ENCODE results near the gene ARHGAP10.

Gene ARHGAP10

DNA sequence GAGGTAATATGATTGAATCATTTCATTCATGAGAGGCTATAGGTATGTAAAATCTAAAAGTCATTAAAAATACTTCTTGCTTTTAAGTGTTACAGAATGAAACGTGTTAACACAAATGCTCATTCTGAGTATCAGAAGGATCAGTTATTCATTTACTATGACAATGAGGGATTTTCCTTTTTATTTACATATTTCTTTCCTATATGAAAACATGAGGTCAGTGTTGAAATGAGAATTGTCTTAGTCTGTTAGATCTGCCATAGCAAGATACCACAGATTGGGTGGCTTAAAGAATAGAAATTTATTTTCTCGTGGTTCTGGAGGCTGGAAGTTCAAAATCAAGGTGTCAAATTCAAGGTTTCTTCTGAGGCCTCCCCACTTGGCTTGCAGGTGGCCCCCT is 181.2 kb downstream of the ARHGAP10 start:
- DNase-seq = no peak

DNA sequence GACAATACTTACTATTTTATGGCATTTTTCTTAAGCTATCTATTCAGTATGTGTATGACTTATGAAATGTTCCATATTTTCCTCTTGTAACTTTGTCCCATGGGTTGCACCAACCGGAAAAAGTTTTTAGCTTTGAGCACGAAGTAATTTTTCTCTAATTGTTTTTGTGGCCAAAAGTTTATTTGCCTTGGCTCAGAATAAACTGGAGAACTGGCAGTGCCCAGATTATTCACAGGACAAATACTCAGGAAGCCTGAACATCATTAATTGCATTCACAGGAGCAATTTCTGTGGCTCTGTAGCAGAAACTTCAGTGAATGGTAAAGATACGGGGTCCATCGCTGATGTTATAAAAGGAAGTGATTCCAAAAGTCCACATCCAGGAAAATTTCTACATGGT is 184.5 kb downstream of the ARHGAP10 start:
- no peak for DNase-seq

DNA sequence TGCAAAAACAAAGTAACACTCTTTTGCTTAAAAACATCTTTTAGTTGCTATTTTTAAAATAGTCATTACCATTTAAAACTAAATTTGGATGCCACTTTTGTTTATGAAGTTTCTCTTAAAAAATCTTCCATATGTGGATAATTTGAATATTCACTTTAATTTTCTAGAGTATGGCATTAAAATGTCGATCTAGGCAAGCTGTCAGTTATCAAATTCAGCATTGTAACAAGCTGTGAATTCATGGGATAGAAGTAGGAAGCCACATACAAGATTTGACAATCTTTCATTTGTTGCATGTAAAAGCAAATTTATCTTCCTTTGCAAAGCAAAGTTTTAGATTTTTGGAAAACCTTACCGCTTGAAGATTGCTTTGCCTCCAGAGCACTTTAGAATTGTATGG is 191.5 kb downstream of the ARHGAP10 start:
- no peak for DNase-seq

DNA sequence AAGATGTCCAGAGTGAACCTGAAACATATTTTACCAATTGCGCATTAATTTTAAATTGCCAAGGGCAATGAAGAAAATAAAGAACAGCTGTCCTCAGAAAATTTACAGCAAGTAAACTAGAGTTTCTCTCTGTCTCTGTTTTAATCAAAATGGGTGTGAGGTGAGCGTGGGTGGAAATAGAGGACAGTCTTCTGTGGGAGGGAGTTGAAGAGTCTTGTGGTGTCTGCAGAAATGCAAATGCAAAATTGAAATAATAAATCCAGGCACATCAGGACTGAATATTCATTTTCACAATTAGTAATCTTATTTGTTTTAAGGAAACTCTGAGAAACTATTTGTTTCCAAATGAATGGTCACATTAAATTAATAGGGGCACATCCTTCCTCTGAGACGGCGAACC is 192.0 kb downstream of the ARHGAP10 start:
- no peak for DNase-seq

DNA sequence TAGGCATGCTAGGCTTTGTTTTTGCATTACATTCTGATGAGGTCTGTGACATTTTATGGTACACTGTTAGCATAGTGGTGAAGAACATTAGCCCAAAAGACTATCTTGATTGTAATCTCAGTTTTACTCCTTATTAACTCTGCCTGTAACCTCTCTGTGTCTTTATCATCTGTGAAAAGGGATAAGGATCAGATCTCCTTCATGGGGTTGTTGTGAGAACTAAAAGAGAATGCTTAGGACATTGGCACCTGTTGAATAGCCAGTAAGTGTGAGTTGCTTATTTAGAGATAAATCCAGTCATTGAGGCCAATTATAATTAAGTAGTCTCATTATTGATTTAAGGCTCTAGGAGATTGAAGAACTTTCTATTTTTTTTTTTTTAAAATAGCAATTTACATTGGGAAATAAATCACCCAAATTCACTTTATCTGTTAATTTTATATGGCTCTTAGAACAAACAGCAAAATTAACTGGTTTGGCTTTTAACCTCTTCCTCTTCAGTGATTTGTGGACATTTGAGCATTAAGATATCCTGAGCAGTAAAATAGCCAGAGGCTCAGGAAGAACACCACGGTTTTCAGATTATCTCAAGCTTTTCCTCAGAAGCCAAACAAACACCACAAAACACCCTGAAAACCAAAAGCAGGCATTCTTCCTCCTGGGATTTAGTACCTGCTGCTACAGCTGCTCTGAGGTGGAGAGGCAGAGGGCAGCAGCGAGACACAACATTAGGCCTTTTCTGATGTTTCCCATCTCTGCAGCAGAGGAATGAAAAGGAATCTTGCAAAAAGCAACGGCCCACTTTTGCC is 192.9 kb downstream of the ARHGAP10 start:
- DNase-seq = no peak

DNA sequence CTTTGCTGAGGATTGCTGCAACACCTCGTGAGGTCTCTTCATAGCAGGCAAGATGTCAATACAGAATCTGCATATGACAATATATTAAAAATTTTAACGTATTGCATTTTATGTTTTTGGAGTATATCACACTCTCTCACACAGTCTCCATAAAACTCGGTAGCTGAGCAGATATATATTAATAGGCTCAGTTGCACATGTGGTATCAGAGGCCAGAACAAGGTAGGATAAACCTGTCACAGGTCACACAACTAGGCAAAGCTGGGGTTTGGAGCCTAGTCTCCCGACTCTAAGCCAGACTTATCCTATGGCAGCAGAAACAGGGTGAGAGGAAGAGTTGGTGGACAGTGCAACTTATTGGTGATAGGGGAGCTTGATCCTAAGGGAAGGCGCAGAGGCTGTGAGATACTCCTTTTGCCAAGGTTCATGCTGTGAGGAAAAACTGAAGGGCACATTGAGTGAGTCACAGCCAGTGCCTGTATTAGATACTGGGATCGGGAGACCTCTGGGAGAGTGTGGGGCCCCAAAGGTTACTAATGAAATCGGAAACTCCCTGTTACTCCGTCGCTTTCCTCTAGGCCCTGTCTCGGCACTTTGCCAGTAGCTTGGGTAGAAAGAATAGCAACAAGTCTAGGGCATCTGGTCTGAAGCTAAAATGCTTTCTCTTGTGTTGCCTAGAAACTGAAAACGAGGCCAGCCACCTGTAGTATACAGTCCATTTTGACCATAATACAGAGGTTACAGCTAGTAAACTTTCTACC is 195.7 kb downstream of the ARHGAP10 start:
- no peak for DNase-seq

DNA sequence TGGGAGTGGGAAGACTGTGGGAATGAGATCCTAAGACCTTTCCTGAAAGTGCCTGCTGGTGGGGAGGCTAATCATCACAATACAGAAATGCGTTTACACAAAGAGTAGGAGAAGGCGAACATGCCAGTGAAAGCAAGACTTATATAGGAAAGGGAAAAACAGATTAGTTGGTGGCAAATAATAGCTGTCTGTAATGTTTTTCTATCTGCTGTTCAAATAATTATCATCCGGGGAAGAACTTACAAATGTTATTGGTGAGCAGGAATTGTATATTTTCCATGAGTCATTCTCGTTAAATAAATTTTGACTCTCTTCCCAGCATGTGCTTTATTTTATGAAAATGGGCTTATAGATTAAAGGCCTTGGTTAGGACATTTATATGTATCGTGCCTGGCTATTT is 196.5 kb downstream of the ARHGAP10 start:
- DNase-seq = no peak

DNA sequence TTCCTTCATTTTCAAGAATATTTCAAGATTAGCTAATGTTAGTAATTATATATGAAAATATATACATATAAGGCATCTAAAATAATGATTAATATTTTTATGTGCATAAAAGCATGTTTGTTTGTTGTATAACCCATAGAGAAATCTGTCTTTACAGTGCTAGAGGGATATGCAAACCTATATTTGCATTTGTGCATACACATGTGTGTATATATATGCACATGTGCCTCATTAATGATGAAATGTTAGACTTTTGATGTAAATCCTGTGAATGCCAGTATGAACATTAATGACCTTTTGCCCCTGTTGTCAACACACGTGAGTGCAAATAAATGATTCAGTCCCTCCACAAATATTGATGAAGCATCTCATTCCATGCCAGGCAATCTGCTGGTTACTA is 197.9 kb downstream of the ARHGAP10 start:
- no peak for DNase-seq

DNA sequence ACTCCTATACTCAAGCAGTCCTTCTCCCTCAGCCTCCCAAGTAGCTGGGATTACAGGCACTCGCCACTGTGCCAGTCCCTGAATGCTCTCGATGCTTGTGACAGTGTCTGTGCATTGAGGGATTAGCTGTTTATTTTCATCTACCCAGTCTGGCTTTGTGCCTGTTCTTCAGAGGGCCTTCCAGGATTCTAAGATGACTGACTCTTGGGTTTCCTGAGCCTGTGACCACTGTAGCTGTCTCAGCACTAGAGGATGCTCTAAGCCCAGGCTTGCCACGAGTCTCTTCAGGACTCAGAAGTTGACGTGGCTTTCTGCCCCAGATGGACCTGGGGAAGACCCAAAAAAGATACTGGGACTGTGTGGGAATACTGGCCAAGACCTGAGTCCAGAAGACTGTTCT is 201.4 kb downstream of the ARHGAP10 start:
- no peak for DNase-seq

DNA sequence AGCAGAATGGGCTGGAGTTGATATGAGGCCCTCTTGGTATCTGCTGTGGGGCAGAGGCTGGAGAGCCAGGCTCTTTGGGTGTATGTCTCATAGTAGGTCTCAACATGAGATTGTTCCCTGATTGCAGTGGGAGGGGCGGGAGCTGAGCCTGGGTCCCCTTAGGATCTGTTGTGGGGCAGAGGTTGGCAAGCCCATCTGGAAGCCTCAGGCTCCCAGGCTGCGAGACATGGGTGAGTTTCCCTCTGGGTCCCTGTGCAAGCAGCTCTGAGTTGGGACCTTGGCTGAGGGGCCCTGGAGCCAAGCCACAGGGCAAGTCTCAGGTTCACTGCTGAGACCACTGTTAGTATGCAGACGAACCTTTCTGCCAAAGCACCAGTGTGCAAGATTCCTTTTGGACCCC is 201.9 kb downstream of the ARHGAP10 start:
- DNase-seq = no peak

DNA sequence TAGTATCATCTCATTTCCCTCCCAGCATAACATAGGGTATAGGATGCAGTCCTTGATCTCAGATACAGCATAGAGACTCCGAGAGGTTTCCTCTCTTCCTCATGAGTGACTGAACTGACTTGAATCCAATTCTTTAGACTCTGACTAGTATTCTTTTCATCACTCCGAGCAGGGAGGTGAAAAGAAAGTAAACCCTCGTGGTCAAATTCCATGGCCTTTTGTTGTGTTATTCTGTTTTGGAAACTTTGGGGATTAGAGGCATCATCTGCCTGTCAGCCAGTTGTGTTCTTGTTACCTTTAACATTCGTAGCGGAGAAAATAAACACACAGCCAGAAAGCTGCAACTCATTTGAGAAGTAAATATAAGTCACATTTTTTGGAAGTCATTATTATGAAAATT is 206.6 kb downstream of the ARHGAP10 start:
- DNase-seq = no peak

DNA sequence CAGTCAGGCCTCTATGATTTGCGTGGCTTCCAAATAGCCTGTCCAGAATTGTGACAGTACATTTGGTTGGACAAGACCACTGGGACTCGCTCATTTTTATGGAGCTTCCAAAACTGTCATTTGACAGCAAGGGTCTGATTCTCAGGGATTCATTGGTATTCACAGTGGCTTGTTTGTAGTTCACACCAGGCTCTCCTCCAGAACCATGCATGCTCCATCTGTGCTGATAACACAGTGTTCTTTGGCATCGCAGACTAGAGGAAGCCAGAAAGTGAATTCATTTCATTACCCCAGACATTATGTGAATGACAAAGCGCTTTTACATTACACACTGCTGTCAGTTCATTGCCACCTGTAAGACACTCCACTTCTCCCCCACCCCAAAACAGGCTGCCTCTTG is 208.3 kb downstream of the ARHGAP10 start:
- DNase-seq = no peak

DNA sequence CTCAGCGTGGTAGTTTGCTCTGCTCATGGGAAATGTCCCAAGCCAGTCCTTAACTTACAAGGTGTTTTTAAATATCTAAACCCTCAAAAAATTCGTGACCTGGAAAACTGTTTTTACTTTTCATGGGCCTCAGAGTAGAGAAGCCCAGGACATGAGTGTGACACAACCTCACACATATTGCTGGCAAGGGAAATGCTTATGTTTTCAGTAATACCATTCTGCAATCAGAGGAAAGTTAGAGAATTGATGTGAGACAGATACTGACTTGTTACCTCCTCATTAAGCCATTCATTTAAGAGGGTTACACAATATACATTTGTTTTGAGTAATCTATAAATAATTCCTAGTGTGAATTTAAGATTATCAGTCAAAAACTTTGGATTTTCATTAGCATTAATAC is 209.5 kb downstream of the ARHGAP10 start:
- no peak for DNase-seq

DNA sequence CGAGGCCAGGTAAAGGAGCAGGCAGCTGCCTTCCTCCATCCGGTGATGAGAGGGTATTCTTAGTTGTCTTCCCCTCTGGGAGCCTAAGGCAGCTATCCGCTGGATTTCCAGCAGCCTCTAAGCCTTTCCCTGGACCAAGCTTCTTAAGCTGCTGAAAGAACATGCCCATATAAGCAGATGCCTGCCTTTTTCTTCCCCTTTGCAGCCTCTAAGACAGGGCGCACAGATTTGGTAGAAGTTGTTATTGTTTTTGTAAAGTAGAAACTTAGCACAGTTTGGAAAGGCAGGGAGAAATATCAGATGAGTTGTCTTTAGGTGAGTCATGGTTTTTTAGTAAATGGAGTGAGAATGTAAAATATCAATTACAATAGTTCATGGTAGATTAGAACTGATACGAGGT is 210.8 kb downstream of the ARHGAP10 start:
- no peak for DNase-seq

DNA sequence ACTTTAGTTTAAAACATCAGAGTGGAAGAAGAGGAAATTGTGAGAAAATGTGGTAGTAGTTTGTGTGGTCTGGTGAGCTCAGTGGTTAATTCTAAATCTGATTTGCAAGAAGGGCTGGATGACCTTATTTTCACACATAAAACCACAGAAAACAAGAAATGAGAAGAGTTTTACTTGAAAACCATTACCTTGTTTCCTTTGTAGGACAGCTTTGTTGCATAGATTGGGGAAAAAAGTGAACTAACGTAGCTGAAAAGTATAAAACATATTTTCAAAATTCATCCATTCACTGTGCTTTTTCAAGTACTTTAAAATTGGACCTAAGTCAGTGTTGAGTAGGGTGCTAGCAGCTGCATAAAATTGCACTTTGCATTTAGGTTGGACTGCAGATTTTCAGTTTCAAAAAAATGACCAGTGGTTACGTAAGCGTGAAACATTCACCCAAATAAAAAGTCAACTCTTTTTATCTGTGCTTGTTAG is 211.3 kb downstream of the ARHGAP10 start:
- DNase-seq = no peak

DNA sequence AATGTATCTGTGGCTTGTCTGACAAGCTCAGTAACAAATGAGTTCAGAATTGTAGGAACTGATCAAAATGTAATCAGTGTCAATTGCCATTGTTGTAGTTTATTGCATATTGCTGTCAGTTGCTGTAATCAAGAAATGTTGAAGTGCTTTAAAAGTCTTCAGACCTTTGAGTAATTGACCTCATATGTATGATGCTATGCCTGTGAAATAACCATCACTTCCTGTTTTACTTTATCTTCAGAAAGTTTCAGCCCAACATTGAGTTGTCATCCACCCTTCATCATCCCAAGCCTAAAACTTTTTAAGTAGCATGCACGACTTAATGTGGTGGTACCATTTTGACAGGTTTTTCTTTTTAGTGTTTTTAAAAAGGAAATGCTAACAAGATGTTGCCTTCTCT is 212.4 kb downstream of the ARHGAP10 start:
- DNase-seq = no peak

DNA sequence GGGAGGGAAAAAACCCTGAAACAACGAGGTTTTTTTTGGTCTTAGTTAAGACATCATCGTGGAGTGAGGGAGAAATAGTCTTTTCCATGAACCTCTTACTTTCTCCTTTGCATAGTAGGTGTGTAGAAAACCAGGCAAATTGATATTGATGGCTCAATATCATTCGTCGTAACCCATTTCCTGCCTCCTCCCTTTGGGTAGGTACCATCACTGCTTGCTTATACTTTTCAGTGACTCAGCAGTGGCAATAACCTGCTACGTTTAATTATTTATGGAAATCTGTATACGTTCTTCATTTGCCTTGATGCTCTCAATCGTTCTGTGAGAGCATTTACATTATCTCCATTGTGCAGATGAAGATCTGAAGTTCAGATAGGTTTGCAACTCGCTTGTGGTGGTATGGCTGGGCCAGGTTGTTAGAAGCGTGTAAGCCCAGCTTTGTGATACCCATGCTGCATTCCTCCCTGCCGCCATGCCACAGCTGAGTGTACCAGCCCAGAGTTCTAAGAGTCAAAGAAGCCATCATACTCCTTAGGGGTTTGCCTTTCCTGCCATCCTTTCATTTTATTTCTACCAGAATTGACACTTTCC is 212.9 kb downstream of the ARHGAP10 start:
- DNase-seq = no peak

DNA sequence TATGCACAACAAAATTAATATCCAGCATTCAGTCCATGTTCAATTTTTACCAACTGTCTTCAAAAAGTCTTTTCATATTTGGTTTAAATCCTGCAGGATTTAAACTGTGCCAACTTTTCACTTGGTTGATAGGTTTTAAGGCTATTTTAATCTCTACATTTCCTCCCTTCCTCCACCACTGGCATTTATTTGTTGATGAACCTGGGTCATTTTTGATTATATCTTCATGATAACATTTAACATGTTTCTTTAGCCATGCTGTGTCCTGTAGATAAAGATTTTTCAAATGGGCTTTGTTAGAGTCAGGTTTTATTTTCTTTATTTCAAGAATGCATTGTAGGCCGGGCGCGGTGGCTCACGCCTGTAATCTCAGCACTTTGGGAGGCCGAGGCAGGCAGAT is 216.4 kb downstream of the ARHGAP10 start:
- no peak for DNase-seq

DNA sequence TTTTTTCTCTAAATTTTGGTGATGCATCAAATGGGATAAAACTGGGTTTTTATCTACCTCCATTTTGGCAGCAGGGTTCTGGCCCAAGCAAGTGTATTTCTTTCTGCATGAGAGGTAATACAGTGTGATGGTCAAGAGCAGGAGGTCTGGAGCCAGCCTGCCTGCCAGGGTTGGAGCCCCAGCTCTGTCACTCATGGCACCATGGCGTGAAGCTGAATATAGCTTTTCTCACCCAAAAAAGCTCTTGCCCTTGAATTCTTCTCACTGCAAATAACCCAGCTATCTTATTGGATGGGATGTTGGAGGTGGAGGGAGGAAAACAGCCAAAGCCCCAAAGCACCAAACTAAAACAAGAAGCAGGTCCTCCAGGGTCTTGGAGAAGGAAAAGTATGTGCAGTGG is 218.4 kb downstream of the ARHGAP10 start:
- no peak for DNase-seq

DNA sequence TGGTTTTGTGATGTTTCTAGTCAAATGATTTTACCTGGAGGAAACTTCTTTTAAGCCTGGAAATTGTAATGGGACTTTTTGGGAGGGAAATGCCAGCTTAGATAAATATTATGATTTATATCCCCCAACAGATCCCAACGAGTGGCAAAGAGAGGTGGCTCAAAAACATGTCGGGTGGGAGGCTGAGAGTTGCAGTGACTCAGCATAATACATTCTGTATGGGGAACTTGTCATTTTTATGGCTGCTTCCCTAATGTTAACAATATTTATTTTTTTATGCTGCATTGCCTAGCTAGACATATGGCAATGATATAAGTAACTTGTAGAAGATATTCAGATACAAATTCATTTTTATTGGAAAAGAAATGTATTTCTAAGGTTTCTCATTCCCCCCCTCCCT is 219.0 kb downstream of the ARHGAP10 start:
- no peak for DNase-seq

DNA sequence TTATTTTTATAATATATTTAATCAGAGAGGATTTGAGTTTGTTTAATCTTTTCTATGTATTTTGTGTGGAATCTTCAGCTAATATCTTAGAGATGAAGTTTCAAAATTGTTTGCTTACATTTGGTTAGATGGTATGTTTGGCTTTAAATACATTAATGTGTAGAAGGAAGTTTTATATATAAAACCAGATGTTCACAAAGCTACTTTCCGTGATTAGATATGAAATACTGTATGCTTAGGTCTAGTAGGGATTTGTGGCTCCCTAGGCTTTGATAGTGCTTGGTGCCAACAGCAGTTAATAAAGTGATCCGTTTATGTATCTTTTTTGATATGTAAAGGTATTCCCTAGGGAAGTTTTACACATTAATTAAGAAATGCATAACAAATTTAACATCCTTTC is 223.0 kb downstream of the ARHGAP10 start:
- no peak for DNase-seq

DNA sequence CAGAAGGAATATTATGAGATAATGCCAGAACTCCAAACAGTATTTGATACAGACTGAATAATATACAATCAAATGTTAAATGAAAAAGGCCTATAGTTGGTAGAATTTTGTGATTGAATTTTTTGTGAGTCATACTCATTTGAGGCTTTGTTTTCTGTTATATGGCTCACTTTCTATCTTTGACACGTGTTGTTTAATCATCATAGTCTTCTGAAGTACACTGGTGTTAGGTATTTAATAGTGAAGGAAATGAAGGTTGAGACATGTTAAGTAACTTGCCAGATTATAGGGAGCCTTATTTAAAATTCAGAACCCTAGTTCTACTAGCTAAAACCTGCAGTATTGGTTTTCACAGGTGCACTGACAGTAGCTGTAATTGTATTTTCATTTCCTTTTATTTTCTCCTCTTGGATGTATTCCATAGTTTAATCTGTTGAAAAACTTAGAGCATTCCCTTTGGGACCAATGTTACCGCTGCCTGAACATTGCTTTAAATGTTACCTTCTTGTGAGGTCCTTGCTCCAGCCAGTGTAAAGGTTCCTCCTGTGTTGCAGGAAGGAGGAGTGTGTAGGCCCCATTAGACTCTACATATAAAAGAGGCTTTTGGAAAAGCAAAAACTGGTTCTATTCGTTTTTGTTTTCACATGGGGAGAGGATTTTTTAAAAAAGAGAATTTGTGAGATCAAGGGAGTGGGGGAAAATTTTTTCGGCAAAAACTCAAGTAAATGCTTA is 224.1 kb downstream of the ARHGAP10 start:
- DNase-seq = no peak

DNA sequence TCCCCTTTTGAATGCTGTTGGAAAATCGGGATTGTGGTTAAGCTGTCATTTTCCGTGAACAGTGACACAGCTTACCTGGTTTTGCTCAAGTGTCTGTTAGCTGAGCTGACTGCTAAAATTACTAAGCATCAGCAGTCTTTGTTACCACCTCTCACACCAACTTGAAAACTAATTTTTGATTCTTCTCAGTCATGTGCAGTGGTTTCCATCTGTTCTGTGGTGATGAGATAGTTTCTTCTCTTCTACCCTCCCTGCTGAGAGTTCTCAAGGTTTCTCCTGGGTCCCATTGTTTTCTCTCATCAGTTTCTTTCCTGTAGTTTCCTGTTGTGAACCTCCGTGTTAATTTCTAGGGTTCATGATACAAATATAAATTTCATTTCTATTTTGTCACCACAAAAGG is 225.6 kb downstream of the ARHGAP10 start:
- DNase-seq = no peak

Measured in RPMI8226 (cell line).